NCI-H1417 treated with DMSO at 0.1 percent for 48 hours (cell line): Measurements from ENCODE around the gene SLC6A17.

Source experiments
- DNase-seq: peaks from one replicate; lab custom pipeline; 2025; lab: John Stamatoyannopoulos, UW

The SLC6A17 gene

GRCh38 chr1:110242062-110242461, 91.8 kb downstream of the SLC6A17 start:
- DNase-seq: no peak

GRCh38 chr1:110242731-110243130, 92.4 kb downstream of the SLC6A17 start:
- no peak for DNase-seq

GRCh38 chr1:110243146-110243545, 92.9 kb downstream of the SLC6A17 start:
- no peak for DNase-seq

GRCh38 chr1:110243574-110243973, 93.3 kb downstream of the SLC6A17 start:
- no peak for DNase-seq

GRCh38 chr1:110245876-110246620, 95.8 kb downstream of the SLC6A17 start:
- no peak for DNase-seq

- DNase-seq: no peak
These were observed 98.5 kb downstream of the SLC6A17 start for GRCh38 chr1:110248746-110249145.

- DNase-seq: no peak
These were observed 99.0 kb downstream of the SLC6A17 start for GRCh38 chr1:110249256-110249655.

- DNase-seq: no peak
These were observed 99.7 kb downstream of the SLC6A17 start for GRCh38 chr1:110250008-110250407.

GRCh38 chr1:110250749-110251148, 100.5 kb downstream of the SLC6A17 start:
- no peak for DNase-seq
